ENCODE data around the gene PAQR7.
A peak's percentile ranks its signal among the peaks of the same experiment; 100 is the strongest.

The PAQR7 gene

GRCh38 chr1:25876693-25877077, 1.2 kb upstream of the PAQR7 start:
- H3K27ac ChIP-seq, result peak overlapping the region; percentile 76

GRCh38 chr1:25875856-25876692, 566 bp upstream of the PAQR7 start:
- no peak for DNase-seq (ENCODE audit: low read depth, low spot score)
- peak overlapping the region; percentile 76 for H3K27ac ChIP-seq

More at GRCh38 chr1:25876693-25877077, 1.2 kb upstream of the PAQR7 start:
- no peak for DNase-seq (ENCODE audit: low read depth, low spot score)

- peak overlapping the region; percentile 76 for H3K27ac ChIP-seq
- DNase-seq (ENCODE audit: low read depth, low spot score), result no peak
Observed at GRCh38 chr1:25874635-25875153, 814 bp downstream of the PAQR7 start.

GRCh38 chr1:25874209-25874608, 1.3 kb downstream of the PAQR7 start:
- no peak for DNase-seq (ENCODE audit: low read depth, low spot score)
- peak overlapping the region; percentile 76 for H3K27ac ChIP-seq

- DNase-seq (ENCODE audit: low read depth, low spot score), result no peak
- H3K27ac ChIP-seq, result no peak overlapping the region
Observed at GRCh38 chr1:25873120-25873519, 2.4 kb downstream of the PAQR7 start.

- no peak for DNase-seq (ENCODE audit: low read depth, low spot score)
Observed at GRCh38 chr1:25872713-25873112, 2.8 kb downstream of the PAQR7 start.

GRCh38 chr1:25871704-25872494, 3.6 kb downstream of the PAQR7 start:
- H3K27ac ChIP-seq, result peak overlapping the region; percentile 42
- DNase-seq (ENCODE audit: low read depth, low spot score), result no peak

More at GRCh38 chr1:25872713-25873112, 2.8 kb downstream of the PAQR7 start:
- no peak overlapping the region for H3K27ac ChIP-seq

- peak overlapping the region; percentile 42 for H3K27ac ChIP-seq
- DNase-seq (ENCODE audit: low read depth, low spot score), result peak; percentile 26
Observed at GRCh38 chr1:25871086-25871703, 4.3 kb downstream of the PAQR7 start.

GRCh38 chr1:25870614-25871013, 4.9 kb downstream of the PAQR7 start:
- no peak overlapping the region for H3K27ac ChIP-seq
- no peak for DNase-seq (ENCODE audit: low read depth, low spot score)

GRCh38 chr1:25869909-25870606, 5.5 kb downstream of the PAQR7 start:
- H3K27ac ChIP-seq, result no peak overlapping the region
- no peak for DNase-seq (ENCODE audit: low read depth, low spot score)

GRCh38 chr1:25867210-25867991, 8.1 kb downstream of the PAQR7 start:
- no peak overlapping the region for H3K27ac ChIP-seq
- no peak for DNase-seq (ENCODE audit: low read depth, low spot score)

GRCh38 chr1:25866288-25866687, 9.2 kb downstream of the PAQR7 start:
- DNase-seq (ENCODE audit: low read depth, low spot score), result no peak
- no peak overlapping the region for H3K27ac ChIP-seq

- DNase-seq (ENCODE audit: low read depth, low spot score), result no peak
- no peak overlapping the region for H3K27ac ChIP-seq
Observed at GRCh38 chr1:25864434-25864833, 11.1 kb downstream of the PAQR7 start.

GRCh38 chr1:25863486-25864262, 11.8 kb downstream of the PAQR7 start:
- H3K27ac ChIP-seq, result no peak overlapping the region
- no peak for DNase-seq (ENCODE audit: low read depth, low spot score)

GRCh38 chr1:25862785-25863485, 12.6 kb downstream of the PAQR7 start:
- DNase-seq (ENCODE audit: low read depth, low spot score), result no peak
- no peak overlapping the region for H3K27ac ChIP-seq

GRCh38 chr1:25861316-25862286, 13.9 kb downstream of the PAQR7 start:
- no peak for DNase-seq (ENCODE audit: low read depth, low spot score)
- H3K27ac ChIP-seq, result no peak overlapping the region
